ENCODE data around the gene ACSS1.

ACSS1 gene

GRCh38 chr20:25011261-25011660 lies 46.7 kb downstream of the ACSS1 start:
- TF ChIP-seq MYC (IDR thresholded peaks at IDR 0.05; ENCODE audit: low read depth, low read length) (no peak), MAX (IDR thresholded peaks at IDR 0.05; ENCODE audit: low read depth, low read length) (no peak), CTCF (IDR thresholded peaks at IDR 0.05; ENCODE audit: low read depth, low read length) (no peak), POLR2A (IDR thresholded peaks at IDR 0.05; ENCODE audit: extremely low read depth, insufficient read length) (no peak)
- no peak for DNase-seq (ENCODE audit: low read depth)
- H3K4me3 ChIP-seq (ENCODE audit: low read depth, low read length), result no peak overlapping the region

- DNase-seq (ENCODE audit: low read depth), result no peak
- H3K4me3 ChIP-seq (ENCODE audit: low read depth, low read length), result no peak overlapping the region
- TF ChIP-seq MAX (IDR thresholded peaks at IDR 0.05; ENCODE audit: low read depth, low read length) (no peak), CTCF (IDR thresholded peaks at IDR 0.05; ENCODE audit: low read depth, low read length) (no peak), MYC (IDR thresholded peaks at IDR 0.05; ENCODE audit: low read depth, low read length) (no peak)
These were observed 48.5 kb downstream of the ACSS1 start for GRCh38 chr20:25009218-25010145.

- no peak for TF ChIP-seq MAX (IDR thresholded peaks at IDR 0.05; ENCODE audit: low read depth, low read length)
- TF ChIP-seq MYC (IDR thresholded peaks at IDR 0.05; ENCODE audit: low read depth, low read length), result no peak
- TF ChIP-seq POLR2A (IDR thresholded peaks at IDR 0.05; ENCODE audit: extremely low read depth, insufficient read length), result no peak
- no peak for TF ChIP-seq CTCF (IDR thresholded peaks at IDR 0.05; ENCODE audit: low read depth, low read length)
- H3K4me3 ChIP-seq (ENCODE audit: low read depth, low read length), result no peak overlapping the region
These were observed 49.3 kb downstream of the ACSS1 start for GRCh38 chr20:25008388-25009217.

GRCh38 chr20:25007491-25008305 lies 50.2 kb downstream of the ACSS1 start:
- no peak for TF ChIP-seq MAX (IDR thresholded peaks at IDR 0.05; ENCODE audit: low read depth, low read length)
- DNase-seq (ENCODE audit: low read depth), result no peak

More at GRCh38 chr20:25008388-25009217, 49.3 kb downstream of the ACSS1 start:
- no peak for DNase-seq (ENCODE audit: low read depth)

GRCh38 chr20:25006431-25007167 lies 51.3 kb downstream of the ACSS1 start:
- no peak for DNase-seq (ENCODE audit: low read depth)
- TF ChIP-seq MAX (IDR thresholded peaks at IDR 0.05; ENCODE audit: low read depth, low read length), result no peak
- no peak for TF ChIP-seq POLR2A (IDR thresholded peaks at IDR 0.05; ENCODE audit: extremely low read depth, insufficient read length)
- TF ChIP-seq MYC (IDR thresholded peaks at IDR 0.05; ENCODE audit: low read depth, low read length), result no peak
- TF ChIP-seq CTCF (IDR thresholded peaks at IDR 0.05; ENCODE audit: low read depth, low read length), result no peak
- no peak overlapping the region for H3K4me3 ChIP-seq (ENCODE audit: low read depth, low read length)

More at GRCh38 chr20:25007491-25008305, 50.2 kb downstream of the ACSS1 start:
- H3K4me3 ChIP-seq (ENCODE audit: low read depth, low read length), result no peak overlapping the region
